ENCODE data around the gene SLC6A4.

DNA sequence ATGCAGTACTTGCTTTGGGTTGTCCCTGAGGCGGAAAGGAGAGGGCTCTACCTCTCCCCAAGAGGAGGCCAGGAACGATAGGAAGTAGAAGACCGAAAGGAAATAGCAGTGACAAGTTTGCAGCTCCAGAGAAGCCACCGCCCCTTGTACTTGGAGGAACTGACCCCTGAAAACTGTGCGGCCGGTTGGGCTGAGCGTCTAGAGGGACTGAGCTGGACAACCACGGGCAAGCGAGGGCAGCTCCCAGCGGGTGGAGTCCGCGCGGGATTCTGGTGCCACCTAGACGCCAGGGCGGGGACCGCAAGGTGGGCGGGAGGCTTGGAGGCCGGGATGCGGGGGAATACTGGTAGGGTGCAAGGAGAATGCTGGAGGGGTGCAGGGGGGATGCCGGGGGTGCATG lies 1.3 kb upstream of the SLC6A4 start:
- no peak for TF ChIP-seq POLR2AphosphoS5 (IDR thresholded peaks at IDR 0.05)
- TF ChIP-seq CTCF (IDR thresholded peaks at IDR 0.05) = peak in 2 of 7 experiments; percentile 9 to 12

Measured in stomach (tissue), 4 donors.